K562 (cell line): Measurements from ENCODE around the gene LRP1.

ENCODE experiments used
- ELF4 ChIP-seq: fragments of 450-650 bp; formaldehyde crosslinking; IDR thresholded peaks from 2 replicates; pipeline ENCODE4 v1.4.0; 2022; ENCODE audit warnings: missing genetic modification characterization
- FOXP1 ChIP-seq: sonication (generic); formaldehyde crosslinking; IDR thresholded peaks from 2 replicates; pipeline ENCODE4 v1.8.0; 2022; ENCODE audit warnings: mild to moderate bottlenecking, missing genetic modification reagents
- HNRNPUL1 ChIP-seq: fragments of 200-400 bp; formaldehyde crosslinking; IDR thresholded peaks from 2 replicates; pipeline ENCODE4 v1.6.1; 2017; ENCODE audit warnings: low read length
- MAFG ChIP-seq: fragments of 450-650 bp; conservative IDR thresholded peaks from 2 replicates; pipeline ENCODE4 v1.6.1; 2016; ENCODE audit warnings: missing genetic modification characterization, missing compliant biosample characterization
- MYC ChIP-seq, 2 experiments: fragments of 250-450 bp in 1 of 2; sonication (Bioruptor Pico) in 1 of 2; IDR thresholded peaks; 2 replicates each; pipeline versions ENCODE4 v1.5.1 to v1.6.1; 2012 to 2021; ENCODE audit warnings: low read depth in 2 of 2, borderline replicate concordance in 1 of 2, improper control_type of control experiment in 1 of 2, low read length in 1 of 2, mild to moderate bottlenecking in 1 of 2, moderate library complexity in 1 of 2
- POLR2A ChIP-seq: fragments of 450-650 bp; conservative IDR thresholded peaks from 2 replicates; pipeline ENCODE4 v1.6.1; 2016
- SMC3 ChIP-seq: conservative IDR thresholded peaks from 2 replicates; pipeline ENCODE4 v1.6.1; 2011; ENCODE audit warnings: low read depth, low read length, improper control_type of control experiment; ENCODE audit not compliant: insufficient read depth
- TRIM28 ChIP-seq: fragments of 450-650 bp; IDR thresholded peaks from 2 replicates; pipeline ENCODE4 v1.6.1; 2017
- ZNF124 ChIP-seq: sonication (generic); formaldehyde crosslinking; IDR thresholded peaks from 2 replicates; pipeline ENCODE4 v1.8.1; 2022; ENCODE audit warnings: missing genetic modification reagents
- ZNF311 ChIP-seq: fragments of 250-450 bp; sonication (Bioruptor Pico); IDR thresholded peaks from 2 replicates; pipeline ENCODE4 v1.4.0; 2020; ENCODE audit warnings: mild to moderate bottlenecking, moderate library complexity
- ZNF79 ChIP-seq: fragments of 250-450 bp; sonication (Bioruptor Pico); IDR thresholded peaks from 2 replicates; pipeline ENCODE4 v1.4.0; 2020; ENCODE audit warnings: low read depth, mild to moderate bottlenecking, moderate library complexity
- TF ChIP-seq, protein P1 (sequence below): sonication (generic); formaldehyde crosslinking; IDR thresholded peaks from 2 replicates; pipeline ENCODE4 v1.9.0; 2022; ENCODE audit warnings: mild to moderate bottlenecking, missing genetic modification reagents
- TF ChIP-seq, protein P2 (sequence below), 3 experiments: IDR thresholded peaks in 2 of 3; conservative IDR thresholded peaks in 1 of 3; 2 replicates each; pipeline ENCODE4 v1.5.1; 2011 to 2012; ENCODE audit warnings: low read length in 3 of 3, mild to moderate bottlenecking in 3 of 3, control low read depth in 2 of 3, improper control_type of control experiment in 1 of 3, inconsistent platforms in 1 of 3, low read depth in 1 of 3, mixed read lengths in 1 of 3, moderate library complexity in 1 of 3; ENCODE audit not compliant: insufficient read depth in 2 of 3

DNA sequence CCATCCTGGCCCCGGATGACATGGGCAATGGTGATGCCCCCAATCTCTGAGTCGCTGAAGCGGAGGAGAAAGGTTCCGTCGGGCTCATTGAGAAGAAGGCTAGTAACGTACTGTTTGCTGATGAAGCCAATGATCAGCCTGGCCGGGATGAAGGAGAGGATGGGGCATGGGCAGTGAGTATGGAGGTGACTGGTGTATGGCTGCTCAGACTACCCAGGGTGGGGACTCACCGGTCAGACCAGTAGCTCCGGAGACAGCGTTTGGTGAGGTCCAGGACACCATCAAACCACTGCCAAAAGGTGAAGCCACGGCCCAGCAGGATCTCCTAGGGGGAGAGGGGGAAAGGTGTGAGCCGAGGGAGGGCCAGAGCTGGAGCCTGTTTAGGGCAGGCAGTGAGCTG, 28.5 kb upstream of the LRP1 start:
- TF ChIP-seq POLR2A (no peak), MAFG (tag) (no peak), ZNF311 (no peak), ELF4 (CRISPR knock-in tag) (no peak), HNRNPUL1 (no peak), TRIM28 (no peak), MYC (IDR thresholded peaks at IDR 0.05; ENCODE audit: low read depth, low read length) (no peak), MYC (CRISPR knock-in tag; IDR thresholded peaks at IDR 0.05; ENCODE audit: borderline replicate concordance, low read depth) (no peak), FOXP1 (CRISPR knock-in tag) (no peak), ZNF79 (no peak), SMC3 (no peak), ZNF124 (CRISPR knock-in tag) (no peak)
- TF ChIP-seq, protein P1, sequence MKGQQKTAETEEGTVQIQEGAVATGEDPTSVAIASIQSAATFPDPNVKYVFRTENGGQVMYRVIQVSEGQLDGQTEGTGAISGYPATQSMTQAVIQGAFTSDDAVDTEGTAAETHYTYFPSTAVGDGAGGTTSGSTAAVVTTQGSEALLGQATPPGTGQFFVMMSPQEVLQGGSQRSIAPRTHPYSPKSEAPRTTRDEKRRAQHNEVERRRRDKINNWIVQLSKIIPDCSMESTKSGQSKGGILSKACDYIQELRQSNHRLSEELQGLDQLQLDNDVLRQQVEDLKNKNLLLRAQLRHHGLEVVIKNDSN (CRISPR knock-in tag), result no peak
- TF ChIP-seq, protein P2, sequence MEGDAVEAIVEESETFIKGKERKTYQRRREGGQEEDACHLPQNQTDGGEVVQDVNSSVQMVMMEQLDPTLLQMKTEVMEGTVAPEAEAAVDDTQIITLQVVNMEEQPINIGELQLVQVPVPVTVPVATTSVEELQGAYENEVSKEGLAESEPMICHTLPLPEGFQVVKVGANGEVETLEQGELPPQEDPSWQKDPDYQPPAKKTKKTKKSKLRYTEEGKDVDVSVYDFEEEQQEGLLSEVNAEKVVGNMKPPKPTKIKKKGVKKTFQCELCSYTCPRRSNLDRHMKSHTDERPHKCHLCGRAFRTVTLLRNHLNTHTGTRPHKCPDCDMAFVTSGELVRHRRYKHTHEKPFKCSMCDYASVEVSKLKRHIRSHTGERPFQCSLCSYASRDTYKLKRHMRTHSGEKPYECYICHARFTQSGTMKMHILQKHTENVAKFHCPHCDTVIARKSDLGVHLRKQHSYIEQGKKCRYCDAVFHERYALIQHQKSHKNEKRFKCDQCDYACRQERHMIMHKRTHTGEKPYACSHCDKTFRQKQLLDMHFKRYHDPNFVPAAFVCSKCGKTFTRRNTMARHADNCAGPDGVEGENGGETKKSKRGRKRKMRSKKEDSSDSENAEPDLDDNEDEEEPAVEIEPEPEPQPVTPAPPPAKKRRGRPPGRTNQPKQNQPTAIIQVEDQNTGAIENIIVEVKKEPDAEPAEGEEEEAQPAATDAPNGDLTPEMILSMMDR (IDR thresholded peaks at IDR 0.05 in 2 of 3, conservative IDR thresholded peaks at IDR 0.05 in 1 of 3; ENCODE audit: insufficient read depth in 2 of 3, low read depth in 1 of 3, low read length in 3 of 3), result no peak
